PFSK-1 (cell line): ENCODE results near the gene PRSS33.

Experiments used
- POLR2AphosphoS5 ChIP-seq: IDR thresholded peaks from 2 replicates; pipeline ENCODE4 v1.6.1; 2012; ENCODE audit warnings: low read depth, mild to moderate bottlenecking, control low read depth, low read length, moderate library complexity
- REST ChIP-seq, 2 experiments: IDR thresholded peaks; 2 replicates each; pipeline versions ENCODE4 v1.6.1 to v1.8.0; 2011 to 2012; ENCODE audit warnings: low read depth in 2 of 2, low read length in 2 of 2, control low read depth in 1 of 2, inconsistent platforms in 1 of 2, mild to moderate bottlenecking in 1 of 2, moderate library complexity in 1 of 2; ENCODE audit not compliant: insufficient read depth in 1 of 2
- SIN3A ChIP-seq: IDR thresholded peaks from 2 replicates; pipeline ENCODE4 v1.6.1; 2012; ENCODE audit warnings: mild to moderate bottlenecking, low read length, moderate library complexity, borderline replicate concordance; ENCODE audit not compliant: insufficient read depth
- TAF1 ChIP-seq: IDR thresholded peaks from 2 replicates; pipeline ENCODE4 v1.6.1; 2012; ENCODE audit warnings: low read length, control low read depth, borderline replicate concordance; ENCODE audit not compliant: insufficient read depth

- no peak for TF ChIP-seq POLR2AphosphoS5
- TF ChIP-seq REST (IDR thresholded peaks at IDR 0.05; ENCODE audit: insufficient read depth in 1 of 2, low read depth in 2 of 2, low read length in 2 of 2): no peak
- TF ChIP-seq TAF1: no peak
- no peak for TF ChIP-seq SIN3A
Measured at GRCh38 chr16:2749476-2749875, 37.9 kb downstream of the PRSS33 start.
